ENCODE results near the gene CD164L2.

GRCh38 chr1:27361044-27361402, 22.1 kb downstream of the CD164L2 start:
- TF ChIP-seq ZFP30 (CRISPR knock-in tag; IDR thresholded peaks at IDR 0.05) = no peak
- no peak for TF ChIP-seq OSR1 (CRISPR knock-in tag; IDR thresholded peaks at IDR 0.05)
- TF ChIP-seq, protein P1, sequence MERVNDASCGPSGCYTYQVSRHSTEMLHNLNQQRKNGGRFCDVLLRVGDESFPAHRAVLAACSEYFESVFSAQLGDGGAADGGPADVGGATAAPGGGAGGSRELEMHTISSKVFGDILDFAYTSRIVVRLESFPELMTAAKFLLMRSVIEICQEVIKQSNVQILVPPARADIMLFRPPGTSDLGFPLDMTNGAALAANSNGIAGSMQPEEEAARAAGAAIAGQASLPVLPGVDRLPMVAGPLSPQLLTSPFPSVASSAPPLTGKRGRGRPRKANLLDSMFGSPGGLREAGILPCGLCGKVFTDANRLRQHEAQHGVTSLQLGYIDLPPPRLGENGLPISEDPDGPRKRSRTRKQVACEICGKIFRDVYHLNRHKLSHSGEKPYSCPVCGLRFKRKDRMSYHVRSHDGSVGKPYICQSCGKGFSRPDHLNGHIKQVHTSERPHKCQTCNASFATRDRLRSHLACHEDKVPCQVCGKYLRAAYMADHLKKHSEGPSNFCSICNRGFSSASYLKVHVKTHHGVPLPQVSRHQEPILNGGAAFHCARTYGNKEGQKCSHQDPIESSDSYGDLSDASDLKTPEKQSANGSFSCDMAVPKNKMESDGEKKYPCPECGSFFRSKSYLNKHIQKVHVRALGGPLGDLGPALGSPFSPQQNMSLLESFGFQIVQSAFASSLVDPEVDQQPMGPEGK (CRISPR knock-in tag; IDR thresholded peaks at IDR 0.05; ENCODE audit: borderline replicate concordance) = no peak
